ENCODE results near the gene MAP1S.

- TF ChIP-seq CTCF (IDR thresholded peaks at IDR 0.05; ENCODE audit: poor library complexity) = no peak
- TF ChIP-seq EZH2 (IDR thresholded peaks at IDR 0.05; ENCODE audit: borderline replicate concordance) = no peak
Measured at GRCh38 chr19:17726964-17727773, 7.9 kb downstream of the MAP1S start.
